Ovary (tissue), 9 donors: Measurements from ENCODE around the gene GAD2. TPM values are rescaled to one million over a fixed set of nuclear protein-coding genes. Genes with fewer than 3 reads are reported as not detected.

Experiments
- DNase-seq, 5 donors: peaks; one replicate each; pipeline ENCODE4 v3.0.0-alpha.2; 2019 to 2020
- H3K27ac ChIP-seq, 2 donors: fragments of 200-600 bp; one replicate each; pipeline versions ENCODE4 v1.5.1 to v1.8.0; 2019 to 2022
- H3K27me3 ChIP-seq: fragments of 200-600 bp; one replicate; pipeline ENCODE4 v1.8.0; 2022
- H3K36me3 ChIP-seq: fragments of 200-600 bp; sonication (generic); one replicate; pipeline ENCODE4 v1.5.1; 2019
- H3K4me1 ChIP-seq: one replicate; pipeline ENCODE4 v1.8.1; 2013; ENCODE audit warnings: mild to moderate bottlenecking, moderate library complexity; ENCODE audit not compliant: insufficient read depth
- H3K4me3 ChIP-seq: fragments of 200-600 bp; sonication (generic); one replicate; pipeline ENCODE4 v1.5.1; 2017
- H3K9me3 ChIP-seq, 2 donors: fragments of 200-600 bp in 1 of 2; sonication (generic) in 1 of 2; one replicate each; pipeline versions ENCODE4 v1.5.1 to v1.8.1; 2013 to 2019; ENCODE audit warnings: mild to moderate bottlenecking in 1 of 2, moderate library complexity in 1 of 2
- CTCF ChIP-seq, 3 donors: fragments of 450-650 bp in 2 of 3; fragments of 200-600 bp in 1 of 3; IDR thresholded peaks; one replicate each; pipeline versions ENCODE4 v1.5.1 to v1.8.0; 2016 to 2022; ENCODE audit warnings: antibody characterized with exemption in 3 of 3, mild to moderate bottlenecking in 1 of 3
- EP300 ChIP-seq: sonication (generic); formaldehyde crosslinking; IDR thresholded peaks from one replicate; pipeline ENCODE4 v1.6.1; 2017; ENCODE audit warnings: antibody characterized with exemption
- POLR2A ChIP-seq: fragments of 450-650 bp; IDR thresholded peaks from one replicate; pipeline ENCODE4 v1.6.1; 2017; ENCODE audit warnings: antibody characterized with exemption, mild to moderate bottlenecking, moderate library complexity
- WGBS, 3 donors: extraction: QIAGEN DNeasy Blood & Tissue Kit in 1 of 3; methylation state at CpG; one replicate each; pipeline versions ENCODE4 v1.1.5 to v1.1.7; 2013 to 2017; 5-methylcytosine and 5-hydroxymethylcytosine counted together
- intact Hi-C, 4 donors: fragments of 100-400 bp; cut with DNase I; formaldehyde crosslinking; loops; one replicate each; pipeline versions ENCODE4 v1.11.0 to v1.15.1; 2022 to 2023
- polyA plus RNA-seq, 2 donors: library from polyadenylated mRNA; stranded (reverse); fragments of 200-250 nt in 1 of 2; fragments of 350-450 nt in 1 of 2; fragmentation: Illumina TruSeq in 1 of 2; extraction: RNeasy Lipid Tissue Mini Kit (QIAGEN cat#74804) in 1 of 2; gene quantifications; one replicate each; pipeline ENCODE4 v1.2.3, GENCODE V29; 2013 to 2014
- total RNA-seq, 7 donors: library from RNA; depleted of rRNA in 2 of 7; stranded (reverse); fragments of >200 nt in 2 of 7; fragmentation: NEBNext Ultra II Directional in 3 of 7; extraction: Animal tissue kit (Norgen Biotek cat#: 25700) in 3 of 7; gene quantifications; one replicate each; pipeline versions ENCODE4 v1.1.0 to v1.2.4, GENCODE V29; 2016 to 2023
- donor health status: DM: no; HTN: no; CAD: no; lungs with moderate emphysema.
- donor health status: DM: no; HTN: no; CAD: no.
- donor health status: Bipolar disorder and iron deficiency.
- donor health status: DM: yes; HTN: yes; CAD: no.
- donor health status: DM: no; HTN: no; CAD: no.
- donor health status: DM: yes; HTN: yes; CAD: no.

Gene GAD2
- total and polyA plus RNA-seq, 9 donors, result 0.02 TPM; not detected in 8

- no peak overlapping the region for H3K27ac ChIP-seq
- no peak for TF ChIP-seq CTCF (IDR thresholded peaks at IDR 0.05)
- no peak for TF ChIP-seq EP300
- TF ChIP-seq POLR2A, result no peak
- H3K27me3 ChIP-seq, result no peaks in the 10 kb centered on the region
- no peaks in the 10 kb centered on the region for H3K9me3 ChIP-seq
- 92 to 93% (median 92%) methylated on average over 6 of the region's 6 CpGs for WGBS, 3 donors
- intact Hi-C loops, result no loop called here
- H3K36me3 ChIP-seq, result no peaks in the 10 kb centered on the region
- no peaks in the 10 kb centered on the region for H3K4me1 ChIP-seq
- DNase-seq, result no peak
- H3K4me3 ChIP-seq, result no peak overlapping the region
Observed at GRCh38 chr10:26235761-26236160, 19.2 kb downstream of the GAD2 start.

DNA sequence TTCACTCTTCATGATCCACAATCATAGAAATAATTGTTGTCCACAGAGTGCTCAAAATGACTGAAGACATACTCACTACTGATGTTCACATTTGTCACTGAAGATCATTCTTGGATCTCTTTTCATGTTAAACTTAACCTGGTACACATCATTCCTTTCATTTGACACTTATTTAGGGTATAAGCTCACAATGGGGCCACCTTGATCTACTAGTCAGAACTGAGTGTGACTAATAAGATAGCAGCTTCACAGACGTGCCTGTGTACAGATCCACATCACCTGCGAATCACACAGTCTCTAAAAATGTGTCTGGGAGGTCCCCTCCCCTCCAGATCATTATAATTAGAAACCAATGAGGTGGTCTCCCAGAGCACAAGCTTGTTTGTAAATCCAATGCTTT, 21.8 kb downstream of the GAD2 start:
- TF ChIP-seq POLR2A (no peak), EP300 (no peak), CTCF (IDR thresholded peaks at IDR 0.05) (no peak)
- Histone ChIP-seq H3K36me3 (no peaks in the 10 kb centered on the region), H3K4me3 (no peak overlapping the region), H3K4me1 (no peaks in the 10 kb centered on the region), H3K27me3 (no peaks in the 10 kb centered on the region), H3K9me3 (no peaks in the 10 kb centered on the region), H3K27ac (no peak overlapping the region)
- WGBS, 3 donors, result 40 to 64% (median 47%) methylated on average over 2 of the region's 2 CpGs
- no peak for DNase-seq
- intact Hi-C loops, result no loop called here

DNA sequence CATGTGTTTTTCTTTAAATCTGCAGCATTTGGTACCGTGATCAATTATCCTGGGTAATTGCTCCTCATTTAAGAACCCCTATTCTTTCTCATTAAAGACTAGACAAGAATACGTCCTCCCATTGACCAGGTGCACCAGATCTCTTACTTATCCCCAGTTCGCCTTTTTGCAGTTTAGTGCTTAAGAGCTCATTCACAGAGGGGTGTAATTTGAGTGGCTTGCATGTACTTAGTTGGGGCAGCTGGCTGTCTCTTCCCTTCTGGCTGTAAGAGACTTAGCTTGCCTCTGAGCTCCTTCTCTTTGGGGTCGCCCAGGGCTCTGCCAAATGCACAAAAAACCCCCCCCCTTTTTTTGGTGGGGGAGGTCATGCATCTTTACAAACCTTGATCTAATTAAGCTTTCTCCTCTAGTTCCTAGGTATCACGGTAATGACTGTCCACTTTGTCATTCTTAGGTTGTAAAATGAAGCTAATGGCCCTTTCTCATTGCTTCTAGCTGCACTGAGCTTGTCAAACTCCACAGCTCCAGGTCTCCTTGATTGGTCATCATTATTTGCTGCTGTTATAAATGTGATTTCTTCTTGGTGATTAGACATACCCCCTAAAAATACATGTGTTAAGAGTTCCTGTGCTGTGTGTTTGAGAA, 26.3 kb downstream of the GAD2 start:
- intact Hi-C loops, result no loop called here
- Histone ChIP-seq H3K27ac (no peak overlapping the region), H3K9me3 (no peaks in the 10 kb centered on the region), H3K27me3 (no peaks in the 10 kb centered on the region), H3K36me3 (no peaks in the 10 kb centered on the region), H3K4me3 (no peak overlapping the region), H3K4me1 (no peaks in the 10 kb centered on the region)
- WGBS, 3 donors, result 4 to 10% (median 7%) methylated on average over 5 of the region's 5 CpGs
- TF ChIP-seq EP300 (no peak), POLR2A (no peak), CTCF (IDR thresholded peaks at IDR 0.05) (no peak)
- no peak for DNase-seq

DNA sequence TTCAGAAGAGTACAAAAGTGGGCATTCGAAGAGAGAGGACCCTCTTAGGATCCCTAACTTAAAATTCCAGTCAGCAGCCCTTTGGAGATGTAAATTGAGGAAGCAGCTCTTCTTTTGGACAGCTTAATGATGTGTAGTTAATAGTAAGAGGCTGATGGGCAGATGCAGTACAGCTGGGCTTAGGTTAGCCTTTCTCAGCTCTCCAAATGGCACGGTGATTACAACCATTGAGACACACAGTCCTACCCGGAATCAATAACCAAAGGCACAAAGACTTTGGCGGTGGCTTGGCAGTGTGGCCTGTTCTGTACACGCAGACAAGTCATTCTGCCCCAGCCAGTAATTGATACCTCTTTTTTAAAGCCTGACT, 26.8 kb downstream of the GAD2 start:
- no peaks in the 10 kb centered on the region for H3K9me3 ChIP-seq
- DNase-seq, result no peak
- H3K27me3 ChIP-seq, result no peaks in the 10 kb centered on the region
- no peaks in the 10 kb centered on the region for H3K4me1 ChIP-seq
- H3K27ac ChIP-seq, result no peak overlapping the region
- H3K4me3 ChIP-seq, result no peak overlapping the region
- 22 to 38% (median 30%) methylated on average over 5 of the region's 5 CpGs for WGBS, 3 donors
- TF ChIP-seq EP300, result no peak
- TF ChIP-seq POLR2A, result no peak
- TF ChIP-seq CTCF (IDR thresholded peaks at IDR 0.05), result no peak
- no peaks in the 10 kb centered on the region for H3K36me3 ChIP-seq
- intact Hi-C loops, result no loop called here
